H1 (cell line): Measurements from ENCODE around the gene FMNL2. TPM values are rescaled to one million over a fixed set of nuclear protein-coding genes. Genes with fewer than 3 reads are reported as not detected.

Experiments
- CTCF ChIA-PET: fragments of 300-600 bp; sonication (Branson Sonifier 250); formaldehyde crosslinking; loops from one replicate; lab custom pipeline; 2021; ENCODE audit not compliant: partially characterized antibody; lab: Charles Lee
- POLR2A ChIA-PET: fragments of 300-600 bp; sonication (Branson Sonifier 250); formaldehyde crosslinking; loops from one replicate; lab custom pipeline; 2021; ENCODE audit warnings: inconsistent platforms; ENCODE audit not compliant: partially characterized antibody; lab: Charles Lee
- DNase-seq, 2 experiments: peaks; one replicate each; pipeline versions ENCODE4 v3.0.0 to v3.0.0-alpha.2; 2010 to 2022; ENCODE audit warnings: low spot score in 2 of 2, low read depth in 1 of 2, mixed read lengths in 1 of 2
- FAIRE-seq: peaks from 2 replicates; lab custom pipeline; 2011; peaks lifted over from hg19 to GRCh38; lab: Jason Lieb, UNC
- H2AFZ ChIP-seq: 2 replicates; pipeline ENCODE4 v1.8.1; 2012; ENCODE audit warnings: low read length, inconsistent platforms
- H2AK5ac ChIP-seq: 2 replicates; pipeline ENCODE4 v1.6.1; 2013; ENCODE audit warnings: low read depth, low read length
- H2BK120ac ChIP-seq: replicated peaks from 2 replicates; pipeline ENCODE3; 2013; ENCODE audit warnings: low read depth, low read length, inconsistent platforms
- H2BK12ac ChIP-seq: 2 replicates; pipeline ENCODE4 v1.6.1; 2013; ENCODE audit warnings: low read depth, low read length
- H2BK15ac ChIP-seq: 2 replicates; pipeline ENCODE4 v1.6.1; 2013; ENCODE audit warnings: low read length
- H2BK20ac ChIP-seq: 2 replicates; pipeline ENCODE4 v1.6.1; 2013; ENCODE audit warnings: low read length
- H2BK5ac ChIP-seq: 2 replicates; pipeline ENCODE4 v1.6.1; 2013; ENCODE audit warnings: low read depth, low read length
- H3K14ac ChIP-seq: 2 replicates; pipeline ENCODE4 v1.6.1; 2013; ENCODE audit warnings: inconsistent platforms; ENCODE audit not compliant: insufficient read length
- H3K18ac ChIP-seq: 2 replicates; pipeline ENCODE4 v1.6.1; 2013; ENCODE audit warnings: low read length; ENCODE audit errors: extremely low read depth
- H3K23ac ChIP-seq: 2 replicates; pipeline ENCODE4 v1.6.1; 2013; ENCODE audit warnings: inconsistent platforms; ENCODE audit not compliant: insufficient read length
- H3K23me2 ChIP-seq: 2 replicates; pipeline ENCODE4 v1.6.1; 2013; ENCODE audit warnings: low read depth, low read length
- H3K27ac ChIP-seq: 2 replicates; pipeline ENCODE4 v1.6.1; 2011; ENCODE audit warnings: low read depth, low read length, inconsistent platforms
- H3K27me3 ChIP-seq, 4 experiments: replicated peaks in 1 of 4; 1 replicate in 1 of 4; 2 replicates in 3 of 4; pipeline versions ENCODE4 v1.6.1 to v1.8.1; 2011 to 2013; ENCODE audit warnings: low read length in 3 of 4, mild to moderate bottlenecking in 3 of 4, inconsistent platforms in 2 of 4, mixed read lengths in 2 of 4, moderate library complexity in 1 of 4; ENCODE audit not compliant: control insufficient read depth in 3 of 4, insufficient read depth in 3 of 4; ENCODE audit errors: extremely low read depth in 1 of 4
- H3K36me3 ChIP-seq, 4 experiments: 2 replicates each; pipeline versions ENCODE4 v1.6.1 to v1.8.1; 2011 to 2013; ENCODE audit warnings: mild to moderate bottlenecking in 4 of 4, low read length in 3 of 4, moderate library complexity in 2 of 4, control low read depth in 1 of 4, inconsistent platforms in 1 of 4; ENCODE audit not compliant: insufficient read depth in 4 of 4, control insufficient read depth in 2 of 4
- H3K4ac ChIP-seq: replicated peaks from 2 replicates; pipeline ENCODE3; 2013; ENCODE audit warnings: low read length, low read depth, mixed read lengths, inconsistent platforms; ENCODE audit not compliant: insufficient read length
- H3K4me1 ChIP-seq, 4 experiments: replicated peaks in 1 of 4; 1 replicate in 1 of 4; 2 replicates in 3 of 4; pipeline versions ENCODE4 v1.6.1 to v1.8.1; 2011 to 2013; ENCODE audit warnings: low read length in 3 of 4, inconsistent platforms in 2 of 4, mixed read lengths in 1 of 4; ENCODE audit not compliant: insufficient read depth in 4 of 4, control insufficient read depth in 3 of 4
- H3K4me2 ChIP-seq, 2 experiments: 2 replicates each; pipeline versions ENCODE4 v1.6.1 to v1.8.1; 2011 to 2013; ENCODE audit warnings: low read depth in 2 of 2, low read length in 2 of 2, control low read depth in 1 of 2, inconsistent platforms in 1 of 2, mild to moderate bottlenecking in 1 of 2; ENCODE audit not compliant: insufficient read depth in 1 of 2
- H3K4me3 ChIP-seq, 4 experiments: fragments of 200-600, 300-600 bp in 1 of 4; sonication (generic), shearing (Covaris generic), sonication (Bioruptor Twin) in 1 of 4; 2 replicates each; pipeline versions ENCODE4 v1.5.1 to v1.8.1; 2011 to 2016; ENCODE audit warnings: low read length in 4 of 4, low read depth in 3 of 4, control low read depth in 2 of 4, inconsistent platforms in 2 of 4, mild to moderate bottlenecking in 2 of 4, mixed read lengths in 1 of 4, moderate library complexity in 1 of 4; ENCODE audit not compliant: insufficient read depth in 2 of 4; ENCODE audit errors: extremely low read depth in 1 of 4
- H3K56ac ChIP-seq: replicated peaks from 2 replicates; pipeline ENCODE3; 2013; ENCODE audit warnings: low read depth, mild to moderate bottlenecking, mixed read lengths, low read length, inconsistent platforms; ENCODE audit not compliant: insufficient read length
- H3K79me1 ChIP-seq: 2 replicates; pipeline ENCODE4 v1.6.1; 2013; ENCODE audit warnings: low read depth, low read length, control low read depth
- H3K79me2 ChIP-seq, 2 experiments: 2 replicates each; pipeline versions ENCODE4 v1.6.1 to v1.8.1; 2012 to 2013; ENCODE audit warnings: low read length in 2 of 2, mild to moderate bottlenecking in 2 of 2, inconsistent platforms in 1 of 2; ENCODE audit not compliant: insufficient read depth in 2 of 2, control insufficient read depth in 1 of 2
- H3K9ac ChIP-seq, 4 experiments: replicated peaks in 1 of 4; 1 replicate in 1 of 4; 2 replicates in 3 of 4; pipeline versions ENCODE4 v1.6.1 to v1.8.1; 2011 to 2013; ENCODE audit warnings: low read depth in 3 of 4, low read length in 3 of 4, control low read depth in 2 of 4, mild to moderate bottlenecking in 2 of 4, moderate library complexity in 2 of 4, inconsistent platforms in 1 of 4; ENCODE audit errors: extremely low read depth in 1 of 4
- H3K9me3 ChIP-seq, 2 experiments: 2 replicates each; pipeline versions ENCODE4 v1.6.1 to v1.8.1; 2012 to 2013; ENCODE audit warnings: mild to moderate bottlenecking in 2 of 2, moderate library complexity in 2 of 2, control low read depth in 1 of 2, inconsistent platforms in 1 of 2, low read depth in 1 of 2, low read length in 1 of 2, mixed read lengths in 1 of 2; ENCODE audit not compliant: insufficient read depth in 2 of 2
- H4K20me1 ChIP-seq, 2 experiments: replicated peaks in 1 of 2; 2 replicates each; pipeline versions ENCODE3 to v1.8.1; 2011 to 2013; ENCODE audit warnings: inconsistent platforms in 2 of 2, low read length in 2 of 2, mild to moderate bottlenecking in 1 of 2; ENCODE audit not compliant: insufficient read depth in 2 of 2, control insufficient read depth in 1 of 2
- H4K5ac ChIP-seq: 2 replicates; pipeline ENCODE4 v1.6.1; 2013; ENCODE audit warnings: low read length, low read depth, mixed read lengths, inconsistent platforms; ENCODE audit not compliant: insufficient read length
- H4K8ac ChIP-seq: 2 replicates; pipeline ENCODE4 v1.8.0; 2013; ENCODE audit warnings: mild to moderate bottlenecking, moderate library complexity, low read length, inconsistent platforms; ENCODE audit not compliant: insufficient read depth; ENCODE audit errors: extremely low read depth
- H4K91ac ChIP-seq: replicated peaks from 2 replicates; pipeline ENCODE3; 2013; ENCODE audit warnings: low read length, mixed read lengths, inconsistent platforms; ENCODE audit not compliant: insufficient read length
- ASH2L ChIP-seq: fragments of 200-600, 300-600 bp; sonication (generic); IDR thresholded peaks from one replicate; pipeline ENCODE4 v1.7.1; 2017; ENCODE audit warnings: low read length
- BRCA1 ChIP-seq: IDR thresholded peaks from 2 replicates; pipeline ENCODE4 v1.6.1; 2012; ENCODE audit warnings: low read depth, low read length, improper control_type of control experiment
- CHD1 ChIP-seq: IDR thresholded peaks from 2 replicates; pipeline ENCODE4 v1.6.1; 2012; ENCODE audit warnings: low read depth, low read length, improper control_type of control experiment
- GTF2F1 ChIP-seq: IDR thresholded peaks from 2 replicates; pipeline ENCODE4 v1.6.1; 2012; ENCODE audit warnings: low read depth, low read length, improper control_type of control experiment, borderline replicate concordance
- NANOG ChIP-seq: IDR thresholded peaks from 2 replicates; pipeline ENCODE4 v1.6.1; 2011; ENCODE audit warnings: low read length, low read depth, mild to moderate bottlenecking, inconsistent platforms; ENCODE audit not compliant: insufficient read depth, poor library complexity, severe bottlenecking
- TBP ChIP-seq: IDR thresholded peaks from 2 replicates; pipeline ENCODE4 v1.6.1; 2011; ENCODE audit warnings: low read depth, low read length, improper control_type of control experiment
- TEAD4 ChIP-seq: IDR thresholded peaks from 2 replicates; pipeline ENCODE4 v1.6.1; 2012; ENCODE audit warnings: low read depth, low read length, inconsistent platforms, mixed read lengths
- WGBS, 2 experiments: shearing (Covaris generic) in 1 of 2; methylation state at CpG; one replicate each; pipeline versions ENCODE4 v1.1.6 to v1.1.7; 2013 to 2015; ENCODE audit warnings: low lambda C conversion rate in 2 of 2, mixed read lengths in 2 of 2, inconsistent platforms in 1 of 2, low coverage in 1 of 2, missing lambda C conversion rate in 1 of 2; ENCODE audit not compliant: insufficient replicate concordance in 2 of 2, insufficient coverage in 1 of 2, insufficient read length in 1 of 2; ENCODE audit errors: extremely low coverage in 1 of 2, missing lambda C conversion rate in 1 of 2; 5-methylcytosine and 5-hydroxymethylcytosine counted together
- polyA plus RNA-seq, 7 experiments: library from polyadenylated mRNA; depleted of rRNA in 3 of 7; stranded (reverse) in 5 of 7; unstranded in 2 of 7; fragments of >200 nt in 5 of 7; fragments of 200-250 nt in 2 of 7; gene quantifications; 1 replicate in 5 of 7; 2 replicates in 1 of 7; 4 replicates in 1 of 7; pipeline versions ENCODE4 v1.2.1 to v1.2.3, GENCODE V29; 2011 to 2013; ENCODE audit warnings: missing spikeins in 2 of 7, mixed read lengths in 2 of 7
- total RNA-seq: library from RNA; stranded (reverse); fragmentation: NEBNext Ultra II Directional; extraction: Animal tissue kit (Norgen Biotek cat#: 25700); gene quantifications from 2 replicates; pipeline ENCODE4 v1.2.1, GENCODE V29; 2021
- TF ChIP-seq, protein P1 (sequence below): IDR thresholded peaks from 2 replicates; pipeline ENCODE4 v1.6.1; 2012; ENCODE audit warnings: inconsistent platforms
- TF ChIP-seq, protein P2 (sequence below): IDR thresholded peaks from 2 replicates; pipeline ENCODE4 v1.6.1; 2011; ENCODE audit warnings: low read length, improper control_type of control experiment

Gene FMNL2
- total and polyA plus RNA-seq, 2 of the 8 experiments (the other 6 are each of a cell fraction or from before 2014, with no cell fraction given), result 15.5 to 45.1 TPM

DNA sequence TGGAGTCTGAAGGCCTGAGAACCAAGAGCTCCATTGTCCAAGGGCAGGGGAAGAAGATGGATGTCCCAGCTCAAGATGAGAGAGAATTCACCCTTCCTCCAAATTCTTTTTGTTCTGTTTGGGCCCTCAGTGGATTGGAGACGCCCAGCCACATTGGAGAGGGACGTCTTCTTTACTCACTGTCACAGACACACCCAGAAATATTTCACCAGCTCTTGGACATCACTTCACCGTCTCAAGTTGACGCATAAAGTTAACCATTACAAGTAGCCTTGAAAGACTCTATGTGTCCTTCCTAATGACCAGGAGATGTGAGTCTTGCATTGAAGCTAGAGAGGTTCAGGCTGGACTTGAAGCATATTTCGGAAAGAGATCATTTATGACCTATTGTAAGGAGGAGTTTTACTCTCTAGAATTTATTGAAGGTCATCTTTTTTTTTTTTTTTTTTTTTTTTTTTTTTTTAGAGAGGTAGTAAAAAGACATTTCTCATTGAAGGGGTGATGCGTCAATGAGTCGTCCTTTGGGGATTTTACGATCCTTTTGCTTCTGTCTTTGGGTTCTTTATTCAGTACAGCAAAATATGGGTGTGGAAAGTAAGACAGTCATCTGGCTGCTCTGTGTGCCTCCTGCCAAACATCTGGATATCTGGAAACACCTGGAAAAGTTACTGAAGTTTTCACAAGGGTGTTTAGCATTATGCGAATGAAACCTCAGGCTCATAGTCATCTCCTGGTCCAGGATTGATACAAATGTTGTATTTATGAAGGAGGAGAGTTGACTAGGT lies 264.2 kb downstream of the FMNL2 start:
- H3K9me3 ChIP-seq, result no peaks in the 10 kb centered on the region
- no peak overlapping the region for H4K5ac ChIP-seq
- H3K4me2 ChIP-seq, result no peak overlapping the region
- POLR2A ChIA-PET, result interaction anchor here (0.6 kb wide), 1 partner anchor 173 kb away, joined by 5 read pairs; no protein-coding TSS in a partner anchor
- CTCF ChIA-PET, result interaction anchor here (0.6 to 1.7 kb wide), 4 partner anchors 21 to 573 kb away, joined by 3 to 6 read pairs (median 4); no protein-coding TSS in a partner anchor
- no peak overlapping the region for H3K27ac ChIP-seq
- no peak overlapping the region for H2BK20ac ChIP-seq
- H2AFZ ChIP-seq, result no peak overlapping the region
- H3K56ac ChIP-seq, result no peak overlapping the region
- H3K4ac ChIP-seq, result no peak overlapping the region
- no peak overlapping the region for H2BK15ac ChIP-seq
- no peak overlapping the region for H2AK5ac ChIP-seq
- no peak overlapping the region for H2BK120ac ChIP-seq
- TF ChIP-seq GTF2F1 (no peak), BRCA1 (no peak), ASH2L (no peak), NANOG (no peak), CHD1 (no peak), TBP (no peak), TEAD4 (no peak)
- TF ChIP-seq, protein P1, sequence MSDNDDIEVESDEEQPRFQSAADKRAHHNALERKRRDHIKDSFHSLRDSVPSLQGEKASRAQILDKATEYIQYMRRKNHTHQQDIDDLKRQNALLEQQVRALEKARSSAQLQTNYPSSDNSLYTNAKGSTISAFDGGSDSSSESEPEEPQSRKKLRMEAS, result no peak
- TF ChIP-seq, protein P2, sequence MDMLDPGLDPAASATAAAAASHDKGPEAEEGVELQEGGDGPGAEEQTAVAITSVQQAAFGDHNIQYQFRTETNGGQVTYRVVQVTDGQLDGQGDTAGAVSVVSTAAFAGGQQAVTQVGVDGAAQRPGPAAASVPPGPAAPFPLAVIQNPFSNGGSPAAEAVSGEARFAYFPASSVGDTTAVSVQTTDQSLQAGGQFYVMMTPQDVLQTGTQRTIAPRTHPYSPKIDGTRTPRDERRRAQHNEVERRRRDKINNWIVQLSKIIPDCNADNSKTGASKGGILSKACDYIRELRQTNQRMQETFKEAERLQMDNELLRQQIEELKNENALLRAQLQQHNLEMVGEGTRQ, result no peak
- no peak overlapping the region for H3K23ac ChIP-seq
- H2BK5ac ChIP-seq, result no peak overlapping the region
- peaks cover 2 to 11% (median 5%) of the 10 kb centered on the region in 4 experiments; a peak in 3 of 7 replicates for H3K4me1 ChIP-seq
- no peak for DNase-seq
- H2BK12ac ChIP-seq, result no peak overlapping the region
- no peaks in the 10 kb centered on the region for H3K79me2 ChIP-seq
- H3K14ac ChIP-seq, result no peak overlapping the region
- no peaks in the 10 kb centered on the region for H3K23me2 ChIP-seq
- peaks cover 0 to 1% (median 0%) of the 10 kb centered on the region in 4 experiments; a peak in 1 of 7 replicates for H3K27me3 ChIP-seq
- H4K20me1 ChIP-seq, result peaks cover 0 to 2% of the 10 kb centered on the region in 2 experiments
- H4K91ac ChIP-seq, result no peak overlapping the region
- no peak for FAIRE-seq
- H3K36me3 ChIP-seq, result no peaks in the 10 kb centered on the region
- no peak overlapping the region for H4K8ac ChIP-seq
- no peak overlapping the region for H3K9ac ChIP-seq
- H3K4me3 ChIP-seq, result no peak overlapping the region
- H3K18ac ChIP-seq, result no peak overlapping the region
- WGBS, 2 experiments, result 92% methylated on average over 9 of the region's 9 CpGs; no CpG with 5 or more reads in 1 of the 2 experiments
- no peaks in the 10 kb centered on the region; the same call in 1 of the 2 replicates for H3K79me1 ChIP-seq
